Keratinocyte (primary cell): ENCODE measurements around the gene CFAP73.

ENCODE experiments used
- CTCF ChIP-seq, 3 experiments: IDR thresholded peaks in 1 of 3; conservative IDR thresholded peaks in 1 of 3; optimal IDR thresholded peaks in 1 of 3; 2 replicates in 2 of 3; 3 replicates in 1 of 3; pipeline versions ENCODE3 to v1.5.1; 2011; ENCODE audit warnings: low read length in 3 of 3, mild to moderate bottlenecking in 3 of 3, moderate library complexity in 2 of 3, control low read depth in 1 of 3, inconsistent platforms in 1 of 3; ENCODE audit not compliant: insufficient read depth in 2 of 3; ENCODE audit errors: extremely low read depth in 1 of 3
- EZH2 ChIP-seq: IDR thresholded peaks from one replicate; pipeline ENCODE4 v1.6.1; 2012; ENCODE audit warnings: inconsistent platforms, mild to moderate bottlenecking, low read length, moderate library complexity

DNA sequence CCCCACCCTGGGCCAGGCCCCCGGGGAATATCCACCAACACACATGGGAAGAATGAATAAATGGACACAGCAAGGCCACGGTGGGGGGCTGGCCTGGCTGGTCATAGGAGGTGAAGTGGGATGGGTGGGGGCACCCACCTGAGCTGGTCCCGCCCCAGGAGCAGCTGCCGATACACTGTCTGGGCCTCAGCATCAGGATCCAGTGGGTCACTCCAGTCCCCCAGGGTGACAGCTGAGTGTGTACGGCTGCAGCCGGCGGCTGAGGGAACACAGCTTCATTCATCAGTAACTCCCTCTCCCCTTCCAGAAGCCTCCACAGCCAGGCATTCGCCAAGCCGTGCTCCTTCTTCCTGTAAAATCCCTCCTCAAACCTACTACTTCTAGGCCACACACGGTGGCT lies 47.8 kb upstream of the CFAP73 start:
- no peak for TF ChIP-seq CTCF (optimal IDR thresholded peaks at IDR 0.05 in 1 of 3, IDR thresholded peaks at IDR 0.05 in 1 of 3, conservative IDR thresholded peaks at IDR 0.05 in 1 of 3; ENCODE audit: extremely low read depth in 1 of 3, insufficient read depth in 2 of 3, low read length in 3 of 3)
- no peak for TF ChIP-seq EZH2
